HepG2 (cell line): Measurements from ENCODE around the gene METAP2.

Experiments used
- ASH2L ChIP-seq: fragments of 300-600, 200-600 bp; sonication (generic); IDR thresholded peaks from 2 replicates; pipeline ENCODE4 v1.7.0; 2017; ENCODE audit warnings: low read depth, mild to moderate bottlenecking, moderate library complexity, mixed read lengths, low read length; ENCODE audit not compliant: insufficient read length
- EP300 ChIP-seq, 3 experiments: sonication (generic) in 1 of 3; formaldehyde crosslinking in 1 of 3; IDR thresholded peaks; 2 replicates each; pipeline versions ENCODE4 v1.5.1 to v1.6.1; 2011 to 2020; ENCODE audit warnings: low read depth in 2 of 3, low read length in 2 of 3, borderline replicate concordance in 1 of 3, improper control_type of control experiment in 1 of 3, mild to moderate bottlenecking in 1 of 3, missing genetic modification reagents in 1 of 3, moderate library complexity in 1 of 3
- SMAD9 ChIP-seq: sonication (generic); formaldehyde crosslinking; IDR thresholded peaks from 2 replicates; pipeline ENCODE4 v1.5.1; 2020; ENCODE audit warnings: mild to moderate bottlenecking, missing genetic modification reagents
- TF ChIP-seq, protein P1 (sequence below): sonication (generic); formaldehyde crosslinking; IDR thresholded peaks from 2 replicates; pipeline ENCODE4 v1.4.0; 2020; ENCODE audit warnings: mild to moderate bottlenecking, missing genetic modification reagents

DNA sequence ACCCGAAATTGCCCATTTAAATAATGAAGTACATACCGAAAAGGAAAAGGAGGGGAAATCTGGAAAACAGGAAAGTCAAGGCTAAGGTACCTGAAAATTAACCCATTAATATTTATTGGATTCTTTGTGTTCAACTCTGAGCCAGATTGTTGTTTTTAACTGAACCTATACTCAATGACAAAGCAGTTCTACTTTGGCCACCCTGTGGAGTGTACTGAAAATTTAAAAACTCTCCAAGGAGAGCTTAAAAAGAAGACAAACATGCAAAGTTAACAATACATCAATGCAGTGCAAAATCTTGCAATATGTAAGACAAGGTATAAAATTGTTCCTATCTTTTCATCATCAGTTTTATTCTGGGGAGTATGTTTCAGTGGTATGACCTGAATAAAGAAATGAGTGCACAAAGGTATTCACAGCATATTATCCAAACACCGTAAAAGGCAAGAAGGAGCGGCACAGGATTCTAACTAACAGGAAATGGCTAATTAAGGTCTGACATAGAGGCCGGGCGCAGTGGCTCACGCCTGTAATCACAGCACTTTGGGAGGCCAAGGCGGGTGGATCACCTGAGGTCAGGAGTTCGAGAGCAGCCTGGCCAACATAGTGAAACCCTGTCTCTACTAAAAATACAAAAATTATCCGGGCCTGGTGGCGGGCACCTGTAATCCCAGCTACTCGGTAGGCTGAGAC, 75.6 kb downstream of the METAP2 start:
- TF ChIP-seq EP300 (IDR thresholded peaks at IDR 0.05; ENCODE audit: low read depth in 2 of 2, low read length in 2 of 2): no peak
- TF ChIP-seq EP300 (CRISPR knock-in tag; IDR thresholded peaks at IDR 0.05; ENCODE audit: borderline replicate concordance): no peak
- TF ChIP-seq ASH2L: no peak
- TF ChIP-seq, protein P1, sequence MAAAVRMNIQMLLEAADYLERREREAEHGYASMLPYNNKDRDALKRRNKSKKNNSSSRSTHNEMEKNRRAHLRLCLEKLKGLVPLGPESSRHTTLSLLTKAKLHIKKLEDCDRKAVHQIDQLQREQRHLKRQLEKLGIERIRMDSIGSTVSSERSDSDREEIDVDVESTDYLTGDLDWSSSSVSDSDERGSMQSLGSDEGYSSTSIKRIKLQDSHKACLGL: no peak
- TF ChIP-seq SMAD9: no peak
